ENCODE data around the gene KRT39. TPM values are rescaled to one million over a fixed set of nuclear protein-coding genes. Genes with fewer than 3 reads are reported as not detected.

KRT39 gene
- total and polyA plus RNA-seq, 2 experiments from 2014 or later, result not detected

- TF ChIP-seq CREB1 (CRISPR knock-in tag; IDR thresholded peaks at IDR 0.05; ENCODE audit: low read depth) (no peak), ZNF462 (CRISPR knock-in tag; IDR thresholded peaks at IDR 0.05) (no peak), NANOG (IDR thresholded peaks at IDR 0.05; ENCODE audit: borderline replicate concordance) (no peak), POLR2AphosphoS5 (IDR thresholded peaks at IDR 0.05; ENCODE audit: low read depth) (no peak)
These were observed 27.8 kb downstream of the KRT39 start (continued) for GRCh38 chr17:40938981-40939380.

DNA sequence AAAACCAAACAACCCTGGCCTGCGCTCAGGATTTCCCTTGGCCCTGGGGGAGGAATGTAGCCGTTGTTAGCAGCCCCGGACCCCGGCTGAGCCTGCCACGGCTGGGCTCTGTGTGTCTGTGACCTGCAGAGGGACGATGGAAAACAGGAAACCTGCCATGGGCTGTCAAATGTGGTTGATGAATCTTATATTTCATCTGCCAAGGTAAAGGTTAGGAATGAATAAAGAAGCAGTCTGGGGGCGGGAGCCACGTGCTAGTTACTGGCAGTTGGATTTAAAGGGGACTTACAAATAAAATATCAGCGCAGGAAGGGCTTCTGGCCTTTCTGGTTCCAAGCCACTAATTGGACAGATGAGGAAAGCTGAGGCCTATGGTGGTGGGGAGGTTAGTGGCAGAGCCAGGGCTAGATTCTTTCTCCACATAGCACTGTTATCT, 29.3 kb downstream of the KRT39 start, which contains the start of gene KRT23:
Gene KRT23 (minus strand): TSS at position 263 of the 436 bp plus-strand sequence. CDS start 1,043 bp downstream, outside the sequence.
- H3F3A ChIP-seq (replicated peaks; ENCODE audit: low read depth), result no peaks in the 10 kb centered on the region
- no peaks in the 10 kb centered on the region for H3K79me2 ChIP-seq (replicated peaks; ENCODE audit: insufficient read depth)
- peaks cover 7% of the 10 kb centered on the region for H3K27me3 Mint-ChIP-seq (ENCODE audit: insufficient read depth, low read depth, poor library complexity)
- H2AFZ ChIP-seq, result peak within 1 kb of the TSS; percentile 85; the same call in 1 of the 2 replicates
- H3K4me3 Mint-ChIP-seq, result no peak within 1 kb of the TSS
- DNase-seq (ENCODE audit: low spot score), result peak; percentile 31
- H3K4me1 Mint-ChIP-seq, result peaks cover 9% of the 10 kb centered on the region
- no peaks in the 10 kb centered on the region for H3K36me3 Mint-ChIP-seq (ENCODE audit: low read depth)
- no peaks in the 10 kb centered on the region for H3K27me3 ChIP-seq (ENCODE audit: insufficient read depth)
- H4K20me1 ChIP-seq (replicated peaks; ENCODE audit: insufficient read depth), result no peaks in the 10 kb centered on the region
- no peak within 1 kb of the TSS for H3K27ac ChIP-seq (ENCODE audit: low read depth)
- H3K9me3 Mint-ChIP-seq, result no peaks in the 10 kb centered on the region
- H3K4me1 ChIP-seq (ENCODE audit: insufficient read depth), result no peaks in the 10 kb centered on the region
- no peak within 1 kb of the TSS for H3K27ac Mint-ChIP-seq
- H3K9me2 ChIP-seq (ENCODE audit: insufficient read depth), result no peaks in the 10 kb centered on the region
- no peaks in the 10 kb centered on the region for H3K36me3 ChIP-seq (ENCODE audit: insufficient read depth)
- no peak within 1 kb of the TSS for H3K4me2 ChIP-seq
- peak; percentile 94 for ATAC-seq
- no peak within 1 kb of the TSS for H3K4me3 ChIP-seq
- TF ChIP-seq POLR2AphosphoS5 (IDR thresholded peaks at IDR 0.05; ENCODE audit: low read depth) (no peak), EZH2 (IDR thresholded peaks at IDR 0.05; ENCODE audit: low read depth, unreplicated experiment) (no peak), STAT1 (IDR thresholded peaks at IDR 0.05; ENCODE audit: unreplicated experiment) (no peak), EZH2phosphoT487 (IDR thresholded peaks at IDR 0.05; ENCODE audit: unreplicated experiment) (no peak), CTCF (conservative IDR thresholded peaks at IDR 0.05; ENCODE audit: low read depth in 2 of 2) (no peak), NANOG (IDR thresholded peaks at IDR 0.05; ENCODE audit: borderline replicate concordance) (no peak), CREB1 (CRISPR knock-in tag; IDR thresholded peaks at IDR 0.05; ENCODE audit: low read depth) (no peak), ZNF114 (CRISPR knock-in tag; IDR thresholded peaks at IDR 0.05) (no peak), ZNF331 (CRISPR knock-in tag; IDR thresholded peaks at IDR 0.05; ENCODE audit: low read depth) (no peak)
- TF ChIP-seq, protein P1, sequence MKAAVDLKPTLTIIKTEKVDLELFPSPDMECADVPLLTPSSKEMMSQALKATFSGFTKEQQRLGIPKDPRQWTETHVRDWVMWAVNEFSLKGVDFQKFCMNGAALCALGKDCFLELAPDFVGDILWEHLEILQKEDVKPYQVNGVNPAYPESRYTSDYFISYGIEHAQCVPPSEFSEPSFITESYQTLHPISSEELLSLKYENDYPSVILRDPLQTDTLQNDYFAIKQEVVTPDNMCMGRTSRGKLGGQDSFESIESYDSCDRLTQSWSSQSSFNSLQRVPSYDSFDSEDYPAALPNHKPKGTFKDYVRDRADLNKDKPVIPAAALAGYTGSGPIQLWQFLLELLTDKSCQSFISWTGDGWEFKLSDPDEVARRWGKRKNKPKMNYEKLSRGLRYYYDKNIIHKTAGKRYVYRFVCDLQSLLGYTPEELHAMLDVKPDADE (IDR thresholded peaks at IDR 0.05), result no peak

Data from GM23338 (cell line).